HAP-1 (cell line): Measurements from ENCODE around the gene IPO11.

Source experiments
- DNase-seq, 2 experiments: peaks; one replicate each; pipeline ENCODE4 v3.0.0-alpha.2; 2016 to 2020; ENCODE audit warnings: low spot score in 2 of 2
- H3K27me3 ChIP-seq: fragments of 250-450 bp; sonication (Bioruptor Pico); 2 replicates; pipeline ENCODE4 v1.5.1; 2020; ENCODE audit warnings: low read depth, mild to moderate bottlenecking, moderate library complexity
- H3K36me3 ChIP-seq: fragments of 250-450 bp; sonication (Bioruptor Pico); replicated peaks from 2 replicates; pipeline ENCODE4 v1.5.1; 2020; ENCODE audit warnings: mild to moderate bottlenecking
- H3K4me1 ChIP-seq: fragments of 250-450 bp; sonication (Bioruptor Pico); 2 replicates; pipeline ENCODE4 v1.5.1; 2020; ENCODE audit warnings: mild to moderate bottlenecking
- H3K4me3 ChIP-seq: fragments of 250-450 bp; sonication (Bioruptor Pico); 2 replicates; pipeline ENCODE4 v1.5.1; 2020; ENCODE audit warnings: mild to moderate bottlenecking, moderate library complexity
- H3K9me3 ChIP-seq: fragments of 250-450 bp; sonication (Bioruptor Pico); 2 replicates; pipeline ENCODE4 v1.5.1; 2020; ENCODE audit warnings: mild to moderate bottlenecking, moderate library complexity
- in situ Hi-C: fragments of 300-500 bp; cut with MboI; formaldehyde crosslinking; loops from 3 replicates; pipeline ENCODE4 v1.14.3; 2020; ENCODE audit warnings: low sequenced_read_pairs, inconsistent platforms, mixed read lengths

Gene IPO11

DNA sequence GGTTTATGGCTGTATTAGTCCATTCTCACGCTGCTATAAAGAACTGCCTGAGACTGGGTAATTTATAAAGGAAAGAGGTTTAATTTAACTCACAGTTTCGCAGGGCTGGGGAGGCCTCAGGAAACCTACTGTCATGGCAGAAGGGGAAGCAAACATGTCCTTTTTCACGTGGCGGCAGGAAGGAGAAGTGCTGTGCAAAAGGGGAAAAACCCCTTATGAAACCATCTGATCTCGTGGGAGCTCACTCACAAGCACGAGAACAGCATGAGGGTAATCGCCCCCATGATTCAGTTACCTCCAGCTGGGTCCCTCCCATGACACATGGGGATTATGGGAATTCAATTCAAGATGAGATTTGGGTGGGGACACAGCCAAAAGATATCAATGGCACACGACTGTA lies 180.0 kb downstream of the IPO11 start:
- Histone ChIP-seq H3K36me3 (peaks cover 4% of the 10 kb centered on the region), H3K4me1 (no peaks in the 10 kb centered on the region), H3K27me3 (no peaks in the 10 kb centered on the region), H3K9me3 (no peaks in the 10 kb centered on the region), H3K4me3 (no peak overlapping the region)
- DNase-seq, result no peak
- in situ Hi-C loops, result no loop called here

DNA sequence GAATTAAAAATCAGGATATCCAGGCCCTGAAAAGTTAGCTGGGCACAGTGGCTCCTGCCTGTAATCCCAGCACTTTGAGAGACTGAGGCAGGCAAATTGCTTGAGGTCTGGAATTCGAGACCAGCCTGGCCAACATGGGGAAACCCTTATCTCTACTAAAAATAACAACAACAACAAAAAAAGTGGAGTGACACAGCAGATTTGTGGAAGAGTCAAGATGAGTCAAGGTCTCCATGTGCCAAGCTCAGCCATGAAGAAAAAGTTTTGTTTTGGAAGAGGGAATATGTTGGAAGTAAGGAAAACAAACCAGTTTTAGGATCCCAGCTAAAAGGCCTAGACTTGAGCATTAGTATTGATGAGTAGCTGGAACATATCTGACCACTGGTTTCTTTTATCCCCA lies 180.8 kb downstream of the IPO11 start:
- in situ Hi-C loops, result no loop called here
- Histone ChIP-seq H3K9me3 (no peaks in the 10 kb centered on the region), H3K27me3 (no peaks in the 10 kb centered on the region), H3K4me1 (no peaks in the 10 kb centered on the region), H3K4me3 (no peak overlapping the region), H3K36me3 (peaks cover 4% of the 10 kb centered on the region)
- DNase-seq, result no peak

DNA sequence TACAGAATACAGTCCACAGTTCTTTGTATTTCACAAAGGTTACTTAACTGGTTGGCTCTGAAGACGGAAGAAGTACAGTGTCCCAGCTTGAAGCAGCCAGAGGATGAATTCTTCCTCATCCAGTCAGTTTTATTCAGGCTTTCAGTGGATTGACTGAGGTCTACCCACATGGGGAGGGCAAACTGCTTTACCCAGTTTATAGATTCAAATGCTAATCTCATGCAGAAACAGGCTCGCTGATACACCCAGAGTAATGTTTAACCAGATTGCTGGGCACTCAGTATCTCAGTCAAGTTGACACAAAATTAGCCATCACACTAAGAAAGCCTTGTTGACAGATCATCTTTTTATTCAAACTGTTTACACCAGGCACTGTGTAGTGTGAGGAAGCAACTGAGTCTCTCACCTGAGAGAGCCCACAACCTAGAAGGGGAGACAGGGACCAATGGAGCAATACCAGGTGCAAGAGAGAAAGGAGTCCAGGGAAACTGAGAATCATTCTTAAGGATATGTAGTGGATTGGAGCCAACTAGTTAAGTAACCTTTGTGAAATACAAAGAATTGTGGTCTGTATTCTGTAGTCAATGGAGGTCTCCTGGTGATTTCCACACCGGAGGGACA lies 181.9 kb downstream of the IPO11 start:
- Histone ChIP-seq H3K9me3 (no peaks in the 10 kb centered on the region), H3K36me3 (peaks cover 4% of the 10 kb centered on the region), H3K27me3 (no peaks in the 10 kb centered on the region), H3K4me1 (no peaks in the 10 kb centered on the region), H3K4me3 (no peak overlapping the region)
- no peak for DNase-seq
- in situ Hi-C loops, result no loop called here

DNA sequence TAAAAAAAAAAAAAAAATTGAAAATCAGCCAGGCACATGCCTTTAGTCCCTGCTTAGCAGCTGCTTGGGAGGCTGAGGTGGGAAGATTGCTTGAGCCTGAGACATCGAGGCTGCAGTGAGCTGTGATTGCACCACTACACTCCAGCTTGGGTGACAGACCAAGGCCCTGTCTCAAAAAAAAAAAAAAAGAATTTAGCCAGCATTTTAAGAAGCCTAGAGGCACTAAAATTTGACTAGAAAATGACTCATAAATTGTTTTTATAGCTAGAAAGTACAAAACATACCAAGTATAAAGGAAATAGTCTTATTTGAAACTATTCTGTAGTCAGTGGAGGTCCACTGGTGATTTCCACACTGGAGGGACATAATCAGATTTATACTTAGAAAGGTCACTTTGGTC lies 183.5 kb downstream of the IPO11 start:
- Histone ChIP-seq H3K4me1 (no peaks in the 10 kb centered on the region), H3K27me3 (no peaks in the 10 kb centered on the region), H3K9me3 (no peaks in the 10 kb centered on the region), H3K36me3 (peaks cover 7% of the 10 kb centered on the region), H3K4me3 (no peak overlapping the region)
- DNase-seq, result no peak
- in situ Hi-C loops, result no loop called here

DNA sequence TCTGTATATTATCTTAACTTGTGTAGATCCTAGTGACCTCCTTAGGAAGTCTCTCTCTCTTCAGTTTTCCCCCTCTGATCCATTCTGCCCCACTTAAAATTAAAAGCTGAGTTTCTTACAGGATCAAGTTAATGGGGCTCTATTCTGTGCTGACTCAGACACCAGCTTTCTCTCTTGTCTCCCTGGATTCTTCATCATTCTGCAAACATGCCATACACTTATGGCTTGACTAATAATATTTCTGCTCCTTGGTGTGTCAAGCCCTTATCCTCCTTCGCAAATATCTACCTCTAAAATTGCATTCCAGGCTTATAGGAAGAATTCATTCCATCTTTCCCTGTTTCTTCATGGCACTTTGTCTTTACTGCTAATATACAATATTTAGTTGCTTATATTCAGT lies 184.1 kb downstream of the IPO11 start:
- H3K27me3 ChIP-seq, result no peaks in the 10 kb centered on the region
- DNase-seq, result no peak
- in situ Hi-C loops, result no loop called here
- H3K4me3 ChIP-seq, result no peak overlapping the region
- H3K36me3 ChIP-seq, result peaks cover 7% of the 10 kb centered on the region
- H3K4me1 ChIP-seq, result no peaks in the 10 kb centered on the region
- H3K9me3 ChIP-seq, result no peaks in the 10 kb centered on the region

DNA sequence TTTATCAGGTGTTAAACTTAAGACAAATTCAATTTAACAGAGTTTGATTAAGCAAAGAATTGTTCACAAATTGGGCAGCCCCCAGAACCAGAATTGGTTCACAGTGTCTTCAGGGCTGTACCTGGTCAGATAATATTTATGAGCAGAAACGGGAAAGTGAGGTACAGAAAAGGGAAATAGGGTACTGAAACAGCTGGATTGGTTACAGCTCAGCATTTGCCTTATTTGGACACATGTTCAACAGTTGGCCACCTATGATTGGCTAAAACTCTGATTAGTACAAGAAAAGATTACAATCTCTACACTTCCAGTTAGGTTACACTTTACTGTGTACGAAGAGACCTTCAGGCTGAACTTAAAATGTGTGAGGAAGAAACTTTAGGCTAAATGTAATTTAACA lies 184.8 kb downstream of the IPO11 start:
- H3K27me3 ChIP-seq, result no peaks in the 10 kb centered on the region
- no peaks in the 10 kb centered on the region for H3K9me3 ChIP-seq
- H3K4me3 ChIP-seq, result no peak overlapping the region
- in situ Hi-C loops, result no loop called here
- peaks cover 7% of the 10 kb centered on the region for H3K36me3 ChIP-seq
- no peak for DNase-seq
- H3K4me1 ChIP-seq, result no peaks in the 10 kb centered on the region

DNA sequence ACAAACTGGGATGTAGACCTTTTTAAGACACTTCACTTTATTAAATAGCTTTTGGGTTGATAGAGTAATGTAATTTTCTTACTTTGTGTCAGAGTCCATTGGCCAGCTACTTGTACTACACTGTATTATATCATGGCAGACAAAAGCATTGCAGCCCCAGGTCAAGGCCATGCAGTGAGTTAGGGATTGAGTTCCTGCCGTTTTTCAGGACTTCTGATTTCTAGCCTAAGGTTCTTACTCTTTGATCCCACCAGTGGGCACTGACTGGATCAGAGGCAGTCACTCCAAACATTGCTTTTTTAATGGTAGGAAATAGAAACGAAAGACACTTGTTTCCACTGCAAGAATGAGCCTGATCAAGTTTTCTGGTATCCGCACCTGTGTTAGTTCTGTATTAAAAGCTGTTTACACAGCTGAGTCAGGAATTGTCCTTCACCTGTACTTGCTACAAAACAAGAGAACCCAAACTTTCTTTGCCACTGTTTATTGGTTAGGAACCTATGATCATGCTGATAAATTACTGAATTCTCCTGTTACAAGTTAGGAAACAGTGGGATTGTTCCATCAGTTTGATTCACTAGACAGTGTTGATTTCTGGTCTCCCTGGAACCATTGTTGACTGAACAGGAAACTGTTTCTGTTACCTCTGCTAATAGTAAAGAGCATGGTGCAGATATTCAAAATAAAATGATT lies 188.1 kb downstream of the IPO11 start:
- H3K27me3 ChIP-seq, result no peaks in the 10 kb centered on the region
- DNase-seq, result no peak
- H3K9me3 ChIP-seq, result no peaks in the 10 kb centered on the region
- no peaks in the 10 kb centered on the region for H3K4me1 ChIP-seq
- no peak overlapping the region for H3K4me3 ChIP-seq
- 0 out of 2 replicates have a peak, but pooled peaks cover 3% of the 10 kb centered on the region for H3K36me3 ChIP-seq
- in situ Hi-C loops, result no loop called here

DNA sequence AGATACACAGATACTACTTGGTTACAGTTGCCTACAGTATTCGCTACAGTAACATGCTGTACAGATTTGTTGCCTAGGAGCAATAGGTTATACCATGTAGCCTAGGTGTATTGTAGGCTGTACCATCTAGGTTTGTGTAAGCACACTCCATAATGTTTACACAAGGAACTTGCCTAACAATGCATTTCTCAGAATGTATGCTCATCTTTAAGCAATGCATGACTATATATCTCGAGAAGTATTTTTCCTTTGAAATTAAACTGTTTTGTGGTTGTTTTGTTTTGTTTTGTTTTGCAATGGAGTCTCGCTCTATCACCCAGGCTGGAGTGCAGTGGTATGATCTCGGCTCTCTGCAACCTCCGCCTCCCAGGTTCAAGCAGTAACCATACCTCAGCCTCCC lies 191.4 kb downstream of the IPO11 start:
- Histone ChIP-seq H3K4me3 (no peak overlapping the region), H3K4me1 (no peaks in the 10 kb centered on the region), H3K36me3 (0 out of 2 replicates have a peak, but pooled peaks cover 3% of the 10 kb centered on the region), H3K27me3 (no peaks in the 10 kb centered on the region), H3K9me3 (no peaks in the 10 kb centered on the region)
- DNase-seq, result no peak
- in situ Hi-C loops, result no loop called here

DNA sequence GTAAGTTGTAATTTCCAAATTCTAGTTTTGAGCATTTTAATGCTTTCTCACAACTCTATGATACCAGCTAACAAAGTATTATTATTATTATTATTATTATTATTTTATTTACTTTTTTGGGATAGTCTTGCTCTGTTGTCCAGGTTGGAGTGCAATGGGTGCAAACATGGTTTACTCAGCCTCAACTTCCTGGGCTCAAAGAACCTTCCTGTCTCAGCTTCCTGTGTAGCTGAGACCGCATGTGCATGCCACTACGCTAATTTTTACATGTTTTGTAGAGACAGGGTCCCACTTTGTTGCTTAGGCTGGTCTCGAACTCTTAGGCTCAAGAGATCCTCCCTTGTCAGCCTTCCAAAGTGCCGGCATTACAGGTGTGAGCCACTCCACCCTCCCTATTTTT lies 193.1 kb downstream of the IPO11 start:
- Histone ChIP-seq H3K27me3 (no peaks in the 10 kb centered on the region), H3K4me3 (no peak overlapping the region), H3K9me3 (no peaks in the 10 kb centered on the region), H3K36me3 (0 out of 2 replicates have a peak, but pooled peaks cover 3% of the 10 kb centered on the region), H3K4me1 (no peaks in the 10 kb centered on the region)
- no peak for DNase-seq
- in situ Hi-C loops, result no loop called here

DNA sequence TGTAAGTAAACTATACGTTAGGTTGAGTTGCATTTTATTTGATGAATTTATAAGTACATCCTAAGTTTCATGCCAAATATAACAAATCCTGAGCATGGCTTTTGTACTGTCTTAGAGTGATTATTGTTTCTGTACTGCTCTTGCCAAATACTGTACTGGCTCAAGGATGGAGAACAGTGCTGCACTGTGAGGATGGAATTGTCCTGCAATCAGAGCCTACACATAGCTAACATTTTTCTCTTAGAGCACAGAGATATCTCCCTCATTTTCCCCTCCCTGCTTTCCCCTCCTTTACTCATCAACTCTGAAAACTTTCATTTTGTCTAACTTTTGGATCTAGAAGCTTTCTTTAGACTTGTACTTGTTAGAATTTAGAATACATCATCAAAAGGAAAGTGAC lies 194.3 kb downstream of the IPO11 start:
- Histone ChIP-seq H3K4me3 (no peak overlapping the region), H3K27me3 (no peaks in the 10 kb centered on the region), H3K9me3 (no peaks in the 10 kb centered on the region), H3K36me3 (no peaks in the 10 kb centered on the region), H3K4me1 (no peaks in the 10 kb centered on the region)
- DNase-seq, result no peak
- in situ Hi-C loops, result no loop called here

DNA sequence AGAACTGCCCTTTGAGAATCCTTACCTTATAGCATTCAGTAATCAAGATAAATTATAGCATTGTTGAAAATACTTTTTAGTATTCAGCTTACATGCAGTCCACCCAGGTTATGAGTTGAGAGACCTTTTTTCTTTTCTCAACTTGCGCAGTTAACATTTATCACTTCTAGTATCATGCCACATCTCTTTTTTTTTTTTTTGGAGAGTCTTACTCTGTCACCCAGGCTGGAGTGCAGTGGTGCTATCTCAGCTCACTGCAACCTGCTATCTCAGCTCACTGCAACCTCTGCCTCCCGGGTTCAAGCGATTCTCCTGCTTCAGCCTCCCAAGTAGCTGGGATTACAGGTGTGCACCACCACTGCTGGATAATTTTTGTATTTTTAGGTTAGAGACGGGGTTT lies 195.1 kb downstream of the IPO11 start:
- Histone ChIP-seq H3K9me3 (no peaks in the 10 kb centered on the region), H3K27me3 (no peaks in the 10 kb centered on the region), H3K4me3 (no peak overlapping the region), H3K4me1 (no peaks in the 10 kb centered on the region), H3K36me3 (no peaks in the 10 kb centered on the region)
- no peak for DNase-seq
- in situ Hi-C loops, result no loop called here

DNA sequence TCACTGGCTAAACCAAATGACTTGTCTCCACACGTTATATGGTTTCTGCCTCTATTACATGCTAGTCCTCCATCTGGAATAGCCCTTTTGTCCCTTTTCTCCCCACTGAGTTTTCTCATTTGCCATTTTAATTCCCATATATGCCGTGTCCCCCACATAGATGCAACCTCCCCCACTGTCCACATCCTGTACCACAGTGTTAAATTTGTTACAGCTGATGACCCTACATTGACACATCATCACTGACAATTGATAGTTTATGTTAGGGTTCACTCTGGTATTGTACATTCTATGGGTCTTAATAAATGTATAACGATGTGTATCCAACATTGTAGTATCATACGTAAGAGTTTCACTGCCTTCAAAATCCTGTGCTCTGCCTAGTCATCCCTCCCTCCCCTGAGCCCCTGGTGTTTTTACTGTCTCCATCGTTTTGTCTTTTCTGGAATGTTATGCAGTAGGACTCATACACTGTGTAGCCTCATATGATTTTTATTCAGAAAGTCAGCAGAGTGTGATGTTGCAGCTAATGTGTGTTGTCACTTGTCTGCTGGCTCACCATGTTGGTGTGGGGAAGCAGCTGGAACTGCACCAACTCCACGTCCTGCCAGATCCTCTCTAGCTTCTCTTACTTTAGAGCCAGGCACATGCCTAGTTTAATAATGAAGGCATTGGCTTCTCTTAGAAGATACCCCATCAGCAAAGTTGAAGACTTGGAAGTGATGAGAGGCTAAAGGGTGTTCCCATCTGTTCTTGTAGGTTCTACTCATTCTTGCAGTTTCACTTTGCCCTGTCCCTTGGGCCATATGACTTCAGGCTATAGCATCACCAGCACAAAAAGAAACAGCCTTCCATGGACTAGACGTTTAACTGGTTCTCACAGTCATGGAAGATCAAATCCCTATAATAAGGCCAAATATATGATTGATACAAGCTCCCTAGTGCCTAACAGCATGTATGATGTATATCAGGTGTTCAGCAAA lies 196.3 kb downstream of the IPO11 start:
- Histone ChIP-seq H3K9me3 (no peaks in the 10 kb centered on the region), H3K36me3 (no peaks in the 10 kb centered on the region), H3K4me3 (no peak overlapping the region), H3K4me1 (no peaks in the 10 kb centered on the region), H3K27me3 (no peaks in the 10 kb centered on the region)
- in situ Hi-C loops, result no loop called here
- DNase-seq, result no peak

DNA sequence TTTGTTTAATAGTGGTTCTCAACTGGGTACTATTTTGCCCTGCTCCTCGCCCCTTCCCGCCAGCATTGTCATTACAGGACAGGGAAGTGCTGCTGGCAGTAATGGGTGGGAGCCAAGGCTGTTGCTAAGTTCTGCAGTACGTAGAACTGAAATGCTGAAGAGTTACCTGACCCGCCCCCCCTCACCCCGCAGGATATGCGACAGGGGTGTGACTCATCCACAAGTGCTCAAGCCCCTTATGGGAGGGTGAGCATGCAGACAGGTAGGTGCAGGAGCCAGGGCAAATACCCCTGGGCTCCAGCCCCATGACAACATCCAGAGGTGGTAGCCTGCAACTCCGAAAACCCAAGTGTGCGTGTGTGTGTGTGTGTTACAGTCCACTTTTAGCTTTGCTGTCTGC lies 201.8 kb downstream of the IPO11 start:
- no peak overlapping the region for H3K4me3 ChIP-seq
- in situ Hi-C loops, result no loop called here
- no peak for DNase-seq
- H3K36me3 ChIP-seq, result no peaks in the 10 kb centered on the region
- H3K4me1 ChIP-seq, result no peaks in the 10 kb centered on the region
- no peaks in the 10 kb centered on the region for H3K27me3 ChIP-seq
- H3K9me3 ChIP-seq, result no peaks in the 10 kb centered on the region
